Body of pancreas (tissue), 4 donors: Measurements from ENCODE around the gene CEP95. TPM values are rescaled to one million over a fixed set of nuclear protein-coding genes. Genes with fewer than 3 reads are reported as not detected.

Source experiments
- ATAC-seq: fragments of 150-250 bp; one replicate; pipeline ENCODE4 v1.9.1; 2016
- DNase-seq, 4 donors: peaks; one replicate each; pipeline ENCODE4 v3.0.0-alpha.2; 2019
- H3K27ac ChIP-seq, 4 donors: fragments of 200-600 bp; sonication (generic); 1 replicate in 3 of 4; 2 replicates in 1 of 4; pipeline versions ENCODE4 v1.5.1 to v1.6.1; 2016 to 2019; ENCODE audit warnings: mild to moderate bottlenecking in 1 of 4, mixed read lengths in 1 of 4, moderate library complexity in 1 of 4
- H3K27me3 ChIP-seq, 2 donors: fragments of 200-600 bp; sonication (generic); one replicate each; pipeline ENCODE4 v1.6.0; 2016; ENCODE audit warnings: mild to moderate bottlenecking in 1 of 2
- H3K36me3 ChIP-seq, 2 donors: fragments of 200-600 bp; sonication (generic); replicated peaks in 1 of 2; 2 replicates each; pipeline ENCODE4 v1.5.1; 2016; ENCODE audit warnings: low read depth in 2 of 2; ENCODE audit not compliant: insufficient read depth in 1 of 2
- H3K4me1 ChIP-seq: fragments of 200-600 bp; sonication (generic); one replicate; pipeline ENCODE4 v1.6.0; 2016
- H3K4me3 ChIP-seq, 2 donors: fragments of 200-600 bp; sonication (generic); 1 replicate in 1 of 2; 2 replicates in 1 of 2; pipeline ENCODE4 v1.5.1; 2016 to 2019
- H3K9me3 ChIP-seq, 3 donors: fragments of 200-600 bp; sonication (generic); 1 replicate in 2 of 3; 2 replicates in 1 of 3; pipeline ENCODE4 v1.5.1; 2016
- CTCF ChIP-seq, 7 experiments: fragments of 450-650 bp in 4 of 7; fragments of 200-600 bp in 3 of 7; sonication (generic) in 3 of 7; IDR thresholded peaks; one replicate each; pipeline ENCODE4 v1.5.1; 2016 to 2019; ENCODE audit warnings: antibody characterized with exemption in 7 of 7
- POLR2A ChIP-seq, 3 donors: fragments of 450-650 bp; IDR thresholded peaks; one replicate each; pipeline ENCODE4 v1.6.1; 2016; ENCODE audit warnings: antibody characterized with exemption in 3 of 3, mild to moderate bottlenecking in 2 of 3
- WGBS, 2 donors: methylation state at CpG; one replicate each; pipeline ENCODE4 v1.1.5; 2017; 5-methylcytosine and 5-hydroxymethylcytosine counted together
- intact Hi-C: fragments of 100-400 bp; cut with DNase I; formaldehyde crosslinking; loops from one replicate; pipeline ENCODE4 v1.15.1; 2023
- total RNA-seq, 2 donors: library from RNA; depleted of rRNA; stranded (reverse); fragments of >200 nt; gene quantifications; one replicate each; pipeline ENCODE4 v1.1.0, GENCODE V29; 2016

The CEP95 gene
- total RNA-seq, 2 donors from 2014 or later = 18.5 to 39.7 TPM

- Histone ChIP-seq H3K4me1 (peaks cover 24% of the 10 kb centered on the region), H3K27me3 (no peaks in the 10 kb centered on the region), H3K27ac (no peak overlapping the region), H3K9me3 (no peaks in the 10 kb centered on the region), H3K36me3 (peaks cover under 1 to 18% of the 10 kb centered on the region in 2 donors), H3K4me3 (no peak overlapping the region)
- TF ChIP-seq POLR2A (IDR thresholded peaks at IDR 0.05) (no peak), CTCF (IDR thresholded peaks at IDR 0.05) (no peak)
- ATAC-seq = no peak
- intact Hi-C loops = no loop called here
- WGBS, 2 donors = 61 to 69% methylated on average over 2 of the region's 2 CpGs
- DNase-seq = no peak
Observed at GRCh38 chr17:64508683-64509082, 1.9 kb downstream of the CEP95 start.

DNA sequence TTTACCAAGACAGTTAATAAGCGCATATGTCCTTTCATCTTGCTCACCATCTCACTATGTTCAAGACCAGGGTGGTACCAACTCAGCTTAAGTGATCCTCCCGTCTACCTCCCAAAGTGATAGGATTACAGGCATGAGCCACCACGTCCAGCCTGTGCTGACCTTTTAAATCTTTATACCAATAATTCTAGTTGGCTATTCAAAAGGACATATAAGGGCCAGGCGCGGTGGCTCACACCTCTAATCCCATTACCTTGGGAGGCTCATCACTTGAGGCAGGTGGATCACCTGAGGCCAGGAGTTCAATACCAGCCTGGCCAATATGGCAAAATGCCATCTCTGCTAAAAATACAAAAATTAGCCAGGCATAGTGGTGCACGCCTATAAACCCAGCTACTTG is 2.4 kb downstream of the CEP95 start:
- DNase-seq (no peak), ATAC-seq (no peak)
- intact Hi-C loops = no loop called here
- TF ChIP-seq POLR2A (IDR thresholded peaks at IDR 0.05) (no peak), CTCF (IDR thresholded peaks at IDR 0.05) (no peak)
- no peaks in the 10 kb centered on the region for H3K9me3 ChIP-seq
- WGBS, 2 donors = 90% methylated on average over 6 of the region's 6 CpGs
- no peaks in the 10 kb centered on the region for H3K27me3 ChIP-seq
- H3K36me3 ChIP-seq = peaks cover 0 to 16% of the 10 kb centered on the region in 2 donors
- H3K4me3 ChIP-seq = no peak overlapping the region
- no peak overlapping the region for H3K27ac ChIP-seq
- peaks cover 19% of the 10 kb centered on the region for H3K4me1 ChIP-seq

- Histone ChIP-seq H3K4me3 (no peak overlapping the region), H3K4me1 (no peaks in the 10 kb centered on the region), H3K36me3 (peaks cover 0 to 31% of the 10 kb centered on the region in 2 donors), H3K9me3 (no peaks in the 10 kb centered on the region), H3K27me3 (no peaks in the 10 kb centered on the region), H3K27ac (no peak overlapping the region)
- no peak for ATAC-seq
- WGBS, 2 donors = 84 to 86% methylated on average over 2 of the region's 2 CpGs
- intact Hi-C loops = no loop called here
- no peak for TF ChIP-seq CTCF (IDR thresholded peaks at IDR 0.05)
- no peak for TF ChIP-seq POLR2A (IDR thresholded peaks at IDR 0.05)
- DNase-seq = no peak
Observed at GRCh38 chr17:64515419-64515818, 8.6 kb downstream of the CEP95 start.

GRCh38 chr17:64515829-64516228 is 9.1 kb downstream of the CEP95 start:
- no peak for DNase-seq
- TF ChIP-seq POLR2A (IDR thresholded peaks at IDR 0.05) (no peak), CTCF (IDR thresholded peaks at IDR 0.05) (no peak)
- Histone ChIP-seq H3K4me3 (no peak overlapping the region), H3K27me3 (no peaks in the 10 kb centered on the region), H3K36me3 (peaks cover 0 to 28% of the 10 kb centered on the region in 2 donors), H3K27ac (no peak overlapping the region), H3K4me1 (no peaks in the 10 kb centered on the region), H3K9me3 (no peaks in the 10 kb centered on the region)
- WGBS, 2 donors = 93 to 100% methylated on average over 1 of the region's 1 CpG
- ATAC-seq = no peak
- intact Hi-C loops = no loop called here

GRCh38 chr17:64519601-64520000 is 12.8 kb downstream of the CEP95 start:
- Histone ChIP-seq H3K27ac (no peak overlapping the region), H3K4me1 (no peaks in the 10 kb centered on the region), H3K9me3 (no peaks in the 10 kb centered on the region), H3K4me3 (no peak overlapping the region), H3K27me3 (no peaks in the 10 kb centered on the region), H3K36me3 (peaks cover 0 to 29% of the 10 kb centered on the region in 2 donors)
- intact Hi-C loops = no loop called here
- DNase-seq = no peak
- TF ChIP-seq CTCF (IDR thresholded peaks at IDR 0.05) (no peak), POLR2A (IDR thresholded peaks at IDR 0.05) (no peak)
- no peak for ATAC-seq
- 87 to 95% methylated on average over 6 of the region's 6 CpGs for WGBS, 2 donors
